RWPE2 (cell line): ENCODE data around the gene MGMT.

Experiments
- ATAC-seq: fragments of 200-7000 bp; cut with Tn5 transposase; 3 replicates; pipeline ENCODE4 v1.9.1; 2021; ENCODE audit warnings: low read depth
- DNase-seq: peaks from one replicate; pipeline ENCODE4 v3.0.0-alpha.2; 2020; ENCODE audit warnings: low spot score
- H3K27ac ChIP-seq: fragments of 450-650 bp; 2 replicates; pipeline ENCODE4 v1.5.1; 2017; ENCODE audit warnings: mild to moderate bottlenecking; ENCODE audit not compliant: poor library complexity, severe bottlenecking
- H3K27me3 ChIP-seq: fragments of 250-450 bp; sonication (Bioruptor Pico); 2 replicates; pipeline ENCODE4 v1.5.1; 2021; ENCODE audit warnings: mild to moderate bottlenecking, moderate library complexity; ENCODE audit not compliant: insufficient read depth, poor library complexity, severe bottlenecking
- H3K36me3 ChIP-seq: fragments of 250-450 bp; sonication (Bioruptor Pico); 2 replicates; pipeline ENCODE4 v1.5.1; 2020; ENCODE audit warnings: low read depth, mild to moderate bottlenecking, moderate library complexity
- H3K4me1 ChIP-seq: fragments of 250-450 bp; sonication (Bioruptor Pico); 2 replicates; pipeline ENCODE4 v1.5.1; 2021; ENCODE audit warnings: mild to moderate bottlenecking, moderate library complexity; ENCODE audit not compliant: insufficient read depth, poor library complexity, severe bottlenecking
- H3K4me3 ChIP-seq: fragments of 250-450 bp; sonication (Bioruptor Pico); 2 replicates; pipeline ENCODE4 v1.5.1; 2021; ENCODE audit warnings: mild to moderate bottlenecking, moderate library complexity; ENCODE audit not compliant: severe bottlenecking
- H3K9me3 ChIP-seq: fragments of 250-450 bp; sonication (Bioruptor Pico); 2 replicates; pipeline ENCODE4 v1.5.1; 2021; ENCODE audit warnings: mild to moderate bottlenecking, moderate library complexity; ENCODE audit not compliant: severe bottlenecking
- CTCF ChIP-seq: fragments of 450-650 bp; IDR thresholded peaks from one replicate; pipeline ENCODE4 v1.5.1; 2017; ENCODE audit warnings: mild to moderate bottlenecking, moderate library complexity; ENCODE audit not compliant: poor library complexity, severe bottlenecking

The MGMT gene

GRCh38 chr10:129787557-129787956 is 320.5 kb downstream of the MGMT start:
- TF ChIP-seq CTCF, result no peak
- Histone ChIP-seq H3K36me3 (no peaks in the 10 kb centered on the region), H3K27ac (no peak overlapping the region), H3K9me3 (peaks cover 3% of the 10 kb centered on the region), H3K27me3 (no peaks in the 10 kb centered on the region), H3K4me3 (no peak overlapping the region), H3K4me1 (no peaks in the 10 kb centered on the region)
- ATAC-seq (no peak), DNase-seq (no peak)

DNA sequence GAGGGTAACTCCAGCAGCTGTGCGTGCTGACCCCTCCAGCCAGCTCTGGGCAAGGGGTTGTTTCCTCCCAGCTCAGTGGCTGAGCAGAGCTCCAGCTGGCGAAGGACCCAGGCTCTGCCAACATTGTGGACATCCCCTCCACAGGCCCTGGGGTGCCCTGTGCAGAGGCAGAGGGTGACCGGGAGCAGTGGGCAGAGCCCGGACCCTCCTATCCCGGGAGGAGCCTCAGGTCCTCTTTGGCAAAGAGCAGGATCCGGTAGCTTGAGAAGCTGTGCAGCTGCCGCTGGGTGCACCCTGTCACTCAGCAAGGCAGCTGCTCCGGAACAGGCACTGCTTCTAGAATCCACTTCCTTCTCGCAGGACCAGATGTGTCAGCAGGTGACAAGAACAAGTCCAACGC is 321.2 kb downstream of the MGMT start:
- H3K27me3 ChIP-seq, result no peaks in the 10 kb centered on the region
- ATAC-seq (no peak), DNase-seq (no peak)
- H3K27ac ChIP-seq, result no peak overlapping the region
- H3K4me1 ChIP-seq, result no peaks in the 10 kb centered on the region
- no peak for TF ChIP-seq CTCF
- H3K4me3 ChIP-seq, result no peak overlapping the region
- H3K9me3 ChIP-seq, result no peaks in the 10 kb centered on the region
- no peaks in the 10 kb centered on the region for H3K36me3 ChIP-seq

- Histone ChIP-seq H3K9me3 (no peaks in the 10 kb centered on the region), H3K4me3 (no peak overlapping the region), H3K4me1 (no peaks in the 10 kb centered on the region), H3K27me3 (no peaks in the 10 kb centered on the region), H3K36me3 (no peaks in the 10 kb centered on the region), H3K27ac (no peak overlapping the region)
- no peak for TF ChIP-seq CTCF
- ATAC-seq (no peak), DNase-seq (no peak)
These were observed 323.8 kb downstream of the MGMT start for GRCh38 chr10:129790715-129791446.

DNA sequence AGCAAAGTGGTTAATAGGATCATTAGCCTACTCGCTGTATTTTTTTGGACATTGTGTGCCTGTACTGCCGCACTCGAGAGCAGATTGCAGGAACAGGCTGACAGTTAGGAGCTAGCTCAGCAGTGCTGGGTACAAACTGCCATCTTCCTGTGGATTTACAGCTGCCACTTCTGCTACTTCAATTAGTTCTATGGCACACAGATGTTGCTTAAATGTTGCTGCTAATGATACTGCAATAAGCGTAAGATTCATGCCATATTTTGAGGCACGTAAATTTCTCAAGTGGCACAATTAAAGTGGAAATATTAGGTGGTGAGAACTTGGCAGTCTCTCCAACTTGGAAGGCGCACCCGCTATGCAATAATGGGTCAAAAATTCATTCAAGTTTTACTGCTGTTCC is 325.1 kb downstream of the MGMT start:
- ATAC-seq (no peak), DNase-seq (no peak)
- Histone ChIP-seq H3K27ac (no peak overlapping the region), H3K27me3 (no peaks in the 10 kb centered on the region), H3K4me3 (no peak overlapping the region), H3K4me1 (no peaks in the 10 kb centered on the region), H3K9me3 (no peaks in the 10 kb centered on the region), H3K36me3 (no peaks in the 10 kb centered on the region)
- no peak for TF ChIP-seq CTCF

DNA sequence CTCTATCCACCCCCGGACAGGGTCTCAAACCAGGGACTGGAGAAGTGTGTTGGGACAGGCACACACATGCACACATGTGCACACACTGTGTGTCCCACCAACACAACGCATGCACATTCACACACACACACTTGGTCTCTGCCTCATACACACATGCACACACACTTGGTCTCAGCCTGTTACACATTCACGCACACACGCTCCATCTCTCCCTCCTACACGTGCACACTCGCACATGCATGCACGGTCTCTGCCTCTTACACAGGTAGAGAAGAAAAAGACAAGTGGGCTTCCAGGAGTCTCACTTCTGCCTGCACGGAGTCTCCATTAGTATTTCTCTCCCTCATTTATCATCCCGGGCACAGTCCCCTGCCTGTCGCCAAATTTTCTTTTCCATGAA is 325.8 kb downstream of the MGMT start:
- Histone ChIP-seq H3K4me1 (no peaks in the 10 kb centered on the region), H3K27me3 (no peaks in the 10 kb centered on the region), H3K27ac (no peak overlapping the region), H3K36me3 (no peaks in the 10 kb centered on the region), H3K4me3 (no peak overlapping the region), H3K9me3 (no peaks in the 10 kb centered on the region)
- ATAC-seq, result no peak
- DNase-seq, result no peak
- no peak for TF ChIP-seq CTCF
